HFFc6 (cell line): ENCODE results near the gene MDN1. TPM values are rescaled to one million over a fixed set of nuclear protein-coding genes. Genes with fewer than 3 reads are reported as not detected.

ENCODE experiments used
- DNase-seq: peaks from one replicate; pipeline ENCODE4 v3.0.0-alpha.2; 2018
- H3K27ac Mint-ChIP-seq: 2 replicates; pipeline ENCODE4 v1.8.0; 2020; ENCODE audit warnings: mild to moderate bottlenecking, mixed read lengths
- H3K27me3 Mint-ChIP-seq: 2 replicates; pipeline ENCODE4 v1.8.0; 2021; ENCODE audit warnings: mild to moderate bottlenecking, moderate library complexity, mixed read lengths; ENCODE audit not compliant: insufficient read depth
- H3K36me3 Mint-ChIP-seq: 2 replicates; pipeline ENCODE4 v1.8.0; 2021; ENCODE audit warnings: low read depth, mixed read lengths
- H3K4me1 Mint-ChIP-seq: 2 replicates; pipeline ENCODE4 v1.8.0; 2020; ENCODE audit warnings: low read depth, mixed read lengths
- H3K4me3 Mint-ChIP-seq: 2 replicates; pipeline ENCODE4 v1.8.0; 2020; ENCODE audit warnings: mild to moderate bottlenecking, moderate library complexity, mixed read lengths
- H3K9me3 Mint-ChIP-seq: 2 replicates; pipeline ENCODE4 v1.8.0; 2020; ENCODE audit warnings: mild to moderate bottlenecking, mixed read lengths
- CTCF ChIP-seq: fragments of 200-600 bp; sonication (generic); IDR thresholded peaks from 2 replicates; pipeline ENCODE4 v1.5.0; 2021; ENCODE audit warnings: antibody characterized with exemption, mild to moderate bottlenecking
- total RNA-seq, 6 experiments: library from RNA; stranded (reverse); fragmentation: NEBNext Ultra II Directional; extraction: Animal tissue kit (Norgen Biotek cat#: 25700); gene quantifications; 2 replicates in 1 of 6; 3 replicates in 5 of 6; pipeline ENCODE4 v1.2.3, GENCODE V29; 2021

MDN1 gene
- total RNA-seq, 6 experiments from 2014 or later: 17.4 to 25.4 (median 18.4) TPM

- no peak overlapping the region for H3K4me3 Mint-ChIP-seq
- no peaks in the 10 kb centered on the region for H3K9me3 Mint-ChIP-seq
- H3K4me1 Mint-ChIP-seq: peaks cover 7% of the 10 kb centered on the region; the same call in 1 of the 2 replicates
- H3K36me3 Mint-ChIP-seq: peaks cover 15% of the 10 kb centered on the region
- TF ChIP-seq CTCF: no peak
- DNase-seq: no peak
- no peaks in the 10 kb centered on the region for H3K27me3 Mint-ChIP-seq
- H3K27ac Mint-ChIP-seq: peak overlapping the region; percentile 9; the same call in 1 of the 2 replicates
Observed at GRCh38 chr6:89763550-89763949, 56.0 kb downstream of the MDN1 start.

- Mint-ChIP-seq H3K27me3 (no peaks in the 10 kb centered on the region), H3K4me1 (peaks cover 6% of the 10 kb centered on the region; the same call in 1 of the 2 replicates), H3K9me3 (no peaks in the 10 kb centered on the region), H3K4me3 (no peak overlapping the region), H3K27ac (no peak overlapping the region), H3K36me3 (peaks cover 9% of the 10 kb centered on the region)
- TF ChIP-seq CTCF: no peak
- DNase-seq: no peak
Observed at GRCh38 chr6:89758830-89759229, 60.8 kb downstream of the MDN1 start.

GRCh38 chr6:89750338-89750737 lies 69.3 kb downstream of the MDN1 start:
- Mint-ChIP-seq H3K27me3 (no peaks in the 10 kb centered on the region), H3K4me3 (no peak overlapping the region), H3K9me3 (no peaks in the 10 kb centered on the region), H3K27ac (no peak overlapping the region), H3K4me1 (no peaks in the 10 kb centered on the region), H3K36me3 (peaks cover 26% of the 10 kb centered on the region)
- DNase-seq: no peak
- TF ChIP-seq CTCF: no peak

DNA sequence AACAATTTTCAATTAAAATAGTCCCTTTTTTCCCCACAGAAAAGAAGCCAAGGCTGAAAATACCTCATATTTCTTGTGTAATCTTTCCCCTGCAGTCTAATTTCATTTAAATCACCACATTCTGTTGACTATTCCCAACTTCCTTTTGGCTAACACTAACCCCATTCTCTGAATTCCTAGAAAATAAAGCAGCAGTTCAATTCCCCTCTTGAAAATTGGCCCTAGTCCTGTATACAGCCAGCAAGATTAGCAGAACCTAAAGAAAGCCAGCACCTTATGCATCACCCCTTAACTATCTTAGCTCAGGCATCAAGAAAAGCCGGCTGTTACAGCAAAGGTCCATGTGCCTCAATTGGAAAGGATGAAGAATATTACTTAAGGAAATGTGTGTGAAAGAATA lies 69.7 kb downstream of the MDN1 start:
- Mint-ChIP-seq H3K9me3 (no peaks in the 10 kb centered on the region), H3K4me1 (no peaks in the 10 kb centered on the region), H3K27me3 (no peaks in the 10 kb centered on the region), H3K4me3 (no peak overlapping the region), H3K36me3 (peaks cover 28% of the 10 kb centered on the region), H3K27ac (no peak overlapping the region)
- TF ChIP-seq CTCF: no peak
- DNase-seq: no peak

- Mint-ChIP-seq H3K4me3 (no peak overlapping the region), H3K36me3 (peaks cover 22% of the 10 kb centered on the region)
Observed at GRCh38 chr6:89745716-89746115, 73.9 kb downstream of the MDN1 start.

More at GRCh38 chr6:89745716-89746115, 73.9 kb downstream of the MDN1 start:
- DNase-seq: no peak
- Mint-ChIP-seq H3K4me1 (no peaks in the 10 kb centered on the region), H3K27ac (no peak overlapping the region), H3K9me3 (no peaks in the 10 kb centered on the region), H3K27me3 (no peaks in the 10 kb centered on the region)
- TF ChIP-seq CTCF: no peak
